HEK293 (cell line): ENCODE data around the gene USP5.

ENCODE experiments used
- CTCF ChIA-PET: fragments of 350-600 bp; formaldehyde crosslinking; extraction: SDS; loops from one replicate; lab custom pipeline; 2021; ENCODE audit warnings: antibody characterized with exemption; lab: Yijun Ruan, JAX
- POLR2A ChIA-PET: fragments of 300-600 bp; formaldehyde crosslinking; extraction: SDS; loops from one replicate; lab custom pipeline; 2020; ENCODE audit warnings: antibody characterized with exemption, inconsistent platforms; lab: Yijun Ruan, JAX
- H3K27ac ChIP-seq: fragments of 200-500 bp; sonication (Bioruptor generic); 2 replicates; pipeline ENCODE4 v1.5.1; 2014; ENCODE audit warnings: low read depth, low read length, control low read depth, inconsistent platforms; ENCODE audit errors: extremely low read depth
- H3K36me3 ChIP-seq, 2 experiments: fragments of 200-500 bp in 1 of 2; sonication (Bioruptor generic) in 1 of 2; 1 replicate in 1 of 2; 2 replicates in 1 of 2; pipeline ENCODE4 v1.5.1; 2014 to 2017; ENCODE audit warnings: inconsistent platforms in 2 of 2, low read length in 2 of 2; ENCODE audit not compliant: control insufficient read depth in 2 of 2, insufficient read depth in 1 of 2
- H3K4me1 ChIP-seq: fragments of 200-500 bp; sonication (Bioruptor generic); 2 replicates; pipeline ENCODE4 v1.5.1; 2014; ENCODE audit warnings: mild to moderate bottlenecking, low read length, inconsistent platforms; ENCODE audit not compliant: control insufficient read depth, insufficient read depth
- H3K4me3 ChIP-seq: 2 replicates; pipeline ENCODE4 v1.5.1; 2011; ENCODE audit warnings: low read depth, mild to moderate bottlenecking, control low read depth, low read length, moderate library complexity
- H3K9me3 ChIP-seq: fragments of 200-500 bp; sonication (Bioruptor generic); 2 replicates; pipeline ENCODE4 v1.5.1; 2014; ENCODE audit warnings: low read depth, low read length, inconsistent platforms; ENCODE audit not compliant: control insufficient read depth, insufficient read depth
- PRDM1 ChIP-seq: fragments of 450-650 bp; formaldehyde crosslinking; IDR thresholded peaks from 2 replicates; pipeline ENCODE4; 2016; ENCODE audit warnings: missing biosample characterization, missing genetic modification characterization
- SP2 ChIP-seq: fragments of 450-650 bp; formaldehyde crosslinking; IDR thresholded peaks from 2 replicates; pipeline ENCODE4 v1.5.1; 2016; ENCODE audit warnings: missing biosample characterization, missing genetic modification characterization
- SP7 ChIP-seq: fragments of 450-650 bp; formaldehyde crosslinking; IDR thresholded peaks from 2 replicates; pipeline ENCODE4 v1.5.1; 2016; ENCODE audit warnings: missing biosample characterization, missing genetic modification characterization
- ZEB2 ChIP-seq: fragments of 450-650 bp; formaldehyde crosslinking; IDR thresholded peaks from 2 replicates; pipeline ENCODE4 v1.5.1; 2016; ENCODE audit warnings: missing biosample characterization, missing genetic modification characterization
- ZFHX2 ChIP-seq: fragments of 450-650 bp; formaldehyde crosslinking; conservative IDR thresholded peaks from 2 replicates; pipeline ENCODE4 v1.5.1; 2016; ENCODE audit warnings: missing biosample characterization, missing genetic modification characterization
- ZNF112 ChIP-seq: fragments of 450-650 bp; formaldehyde crosslinking; IDR thresholded peaks from 2 replicates; pipeline ENCODE4 v1.5.0; 2017; ENCODE audit warnings: missing biosample characterization, missing genetic modification characterization
- ZNF114 ChIP-seq: fragments of 450-650 bp; formaldehyde crosslinking; IDR thresholded peaks from 2 replicates; pipeline ENCODE4 v1.5.0; 2017; ENCODE audit warnings: missing biosample characterization, missing genetic modification characterization
- ZNF184 ChIP-seq: fragments of 450-650 bp; IDR thresholded peaks from 2 replicates; pipeline ENCODE4 v1.5.1; 2018; ENCODE audit warnings: missing biosample characterization, mild to moderate bottlenecking, missing genetic modification characterization
- ZNF211 ChIP-seq: fragments of 450-650 bp; formaldehyde crosslinking; IDR thresholded peaks from 2 replicates; pipeline ENCODE4 v1.5.1; 2016; ENCODE audit warnings: low read depth, missing biosample characterization, missing genetic modification characterization
- ZNF335 ChIP-seq: fragments of 450-650 bp; formaldehyde crosslinking; conservative IDR thresholded peaks from 2 replicates; pipeline ENCODE4 v1.5.1; 2016; ENCODE audit warnings: missing biosample characterization, missing genetic modification characterization
- ZNF404 ChIP-seq: fragments of 450-650 bp; formaldehyde crosslinking; IDR thresholded peaks from 2 replicates; pipeline ENCODE4 v1.5.1; 2017; ENCODE audit warnings: missing biosample characterization, missing genetic modification characterization
- ZNF433 ChIP-seq: fragments of 450-650 bp; formaldehyde crosslinking; IDR thresholded peaks from 2 replicates; pipeline ENCODE4 v1.5.1; 2016; ENCODE audit warnings: missing biosample characterization, missing genetic modification characterization, low read depth
- ZNF544 ChIP-seq: fragments of 450-650 bp; formaldehyde crosslinking; IDR thresholded peaks from 2 replicates; pipeline ENCODE4 v1.5.0; 2017; ENCODE audit warnings: missing biosample characterization, missing genetic modification characterization
- ZNF629 ChIP-seq: fragments of 450-650 bp; formaldehyde crosslinking; IDR thresholded peaks from 2 replicates; pipeline ENCODE4 v1.5.1; 2017; ENCODE audit warnings: missing biosample characterization, missing genetic modification characterization
- ZNF654 ChIP-seq: fragments of 450-650 bp; formaldehyde crosslinking; IDR thresholded peaks from 2 replicates; pipeline ENCODE4 v1.5.1; 2016; ENCODE audit warnings: low read depth, missing biosample characterization, missing genetic modification characterization
- ZNF830 ChIP-seq: fragments of 450-650 bp; IDR thresholded peaks from 2 replicates; pipeline ENCODE4 v1.5.0; 2018; ENCODE audit warnings: missing biosample characterization, missing genetic modification characterization, low read depth, mild to moderate bottlenecking, moderate library complexity
- ZNF843 ChIP-seq: fragments of 450-650 bp; formaldehyde crosslinking; IDR thresholded peaks from 2 replicates; pipeline ENCODE4 v1.5.1; 2016; ENCODE audit warnings: missing biosample characterization, missing genetic modification characterization
- ZXDB ChIP-seq: fragments of 450-650 bp; formaldehyde crosslinking; IDR thresholded peaks from 2 replicates; pipeline ENCODE4 v1.5.1; 2016; ENCODE audit warnings: missing biosample characterization, missing genetic modification characterization
- TF ChIP-seq, protein P1 (sequence below): fragments of 450-650 bp; formaldehyde crosslinking; IDR thresholded peaks from 2 replicates; pipeline ENCODE4 v1.5.1; 2016; ENCODE audit warnings: missing biosample characterization, missing genetic modification characterization, borderline replicate concordance
- TF ChIP-seq, protein P2 (sequence below): fragments of 450-650 bp; formaldehyde crosslinking; IDR thresholded peaks from 2 replicates; pipeline ENCODE4 v1.5.1; 2016; ENCODE audit warnings: missing biosample characterization, missing genetic modification characterization
- TF ChIP-seq, protein P3 (sequence below): fragments of 450-650 bp; formaldehyde crosslinking; optimal IDR thresholded peaks from 2 replicates; pipeline ENCODE3; 2016; ENCODE audit warnings: missing biosample characterization, mild to moderate bottlenecking, missing genetic modification characterization
- TF ChIP-seq, protein P4 (sequence below): fragments of 450-650 bp; IDR thresholded peaks from 2 replicates; pipeline ENCODE4 v1.5.1; 2018; ENCODE audit warnings: missing biosample characterization, missing genetic modification characterization
- TF ChIP-seq, protein P5 (sequence below): fragments of 450-650 bp; formaldehyde crosslinking; IDR thresholded peaks from 2 replicates; pipeline ENCODE4 v1.5.1; 2016; ENCODE audit warnings: missing biosample characterization, missing genetic modification characterization

USP5 gene

DNA sequence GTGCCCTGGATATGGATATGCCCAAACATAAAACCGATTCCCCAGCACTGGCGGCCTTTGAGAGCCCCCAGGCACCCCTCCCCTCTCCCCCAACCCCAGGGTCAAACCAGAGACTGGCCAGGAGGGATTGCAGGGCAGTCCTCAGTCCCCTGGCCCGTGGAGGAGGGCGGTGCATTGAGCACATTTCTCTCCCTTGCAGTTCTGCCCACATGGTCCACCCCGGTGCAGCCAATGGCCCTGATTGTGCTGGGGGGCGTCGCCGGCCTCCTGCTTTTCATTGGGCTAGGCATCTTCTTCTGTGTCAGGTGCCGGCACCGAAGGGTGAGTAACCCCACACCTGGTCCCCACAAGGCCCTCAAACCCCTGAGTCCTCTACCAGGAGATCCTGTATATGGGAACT, 33.7 kb upstream of the USP5 start (continued):
- TF ChIP-seq SP2 (tag by site-specific recombination), result peak; percentile 13; the same call in 1 of the 2 replicates
- TF ChIP-seq ZNF335, result no peak
- TF ChIP-seq, protein P1, sequence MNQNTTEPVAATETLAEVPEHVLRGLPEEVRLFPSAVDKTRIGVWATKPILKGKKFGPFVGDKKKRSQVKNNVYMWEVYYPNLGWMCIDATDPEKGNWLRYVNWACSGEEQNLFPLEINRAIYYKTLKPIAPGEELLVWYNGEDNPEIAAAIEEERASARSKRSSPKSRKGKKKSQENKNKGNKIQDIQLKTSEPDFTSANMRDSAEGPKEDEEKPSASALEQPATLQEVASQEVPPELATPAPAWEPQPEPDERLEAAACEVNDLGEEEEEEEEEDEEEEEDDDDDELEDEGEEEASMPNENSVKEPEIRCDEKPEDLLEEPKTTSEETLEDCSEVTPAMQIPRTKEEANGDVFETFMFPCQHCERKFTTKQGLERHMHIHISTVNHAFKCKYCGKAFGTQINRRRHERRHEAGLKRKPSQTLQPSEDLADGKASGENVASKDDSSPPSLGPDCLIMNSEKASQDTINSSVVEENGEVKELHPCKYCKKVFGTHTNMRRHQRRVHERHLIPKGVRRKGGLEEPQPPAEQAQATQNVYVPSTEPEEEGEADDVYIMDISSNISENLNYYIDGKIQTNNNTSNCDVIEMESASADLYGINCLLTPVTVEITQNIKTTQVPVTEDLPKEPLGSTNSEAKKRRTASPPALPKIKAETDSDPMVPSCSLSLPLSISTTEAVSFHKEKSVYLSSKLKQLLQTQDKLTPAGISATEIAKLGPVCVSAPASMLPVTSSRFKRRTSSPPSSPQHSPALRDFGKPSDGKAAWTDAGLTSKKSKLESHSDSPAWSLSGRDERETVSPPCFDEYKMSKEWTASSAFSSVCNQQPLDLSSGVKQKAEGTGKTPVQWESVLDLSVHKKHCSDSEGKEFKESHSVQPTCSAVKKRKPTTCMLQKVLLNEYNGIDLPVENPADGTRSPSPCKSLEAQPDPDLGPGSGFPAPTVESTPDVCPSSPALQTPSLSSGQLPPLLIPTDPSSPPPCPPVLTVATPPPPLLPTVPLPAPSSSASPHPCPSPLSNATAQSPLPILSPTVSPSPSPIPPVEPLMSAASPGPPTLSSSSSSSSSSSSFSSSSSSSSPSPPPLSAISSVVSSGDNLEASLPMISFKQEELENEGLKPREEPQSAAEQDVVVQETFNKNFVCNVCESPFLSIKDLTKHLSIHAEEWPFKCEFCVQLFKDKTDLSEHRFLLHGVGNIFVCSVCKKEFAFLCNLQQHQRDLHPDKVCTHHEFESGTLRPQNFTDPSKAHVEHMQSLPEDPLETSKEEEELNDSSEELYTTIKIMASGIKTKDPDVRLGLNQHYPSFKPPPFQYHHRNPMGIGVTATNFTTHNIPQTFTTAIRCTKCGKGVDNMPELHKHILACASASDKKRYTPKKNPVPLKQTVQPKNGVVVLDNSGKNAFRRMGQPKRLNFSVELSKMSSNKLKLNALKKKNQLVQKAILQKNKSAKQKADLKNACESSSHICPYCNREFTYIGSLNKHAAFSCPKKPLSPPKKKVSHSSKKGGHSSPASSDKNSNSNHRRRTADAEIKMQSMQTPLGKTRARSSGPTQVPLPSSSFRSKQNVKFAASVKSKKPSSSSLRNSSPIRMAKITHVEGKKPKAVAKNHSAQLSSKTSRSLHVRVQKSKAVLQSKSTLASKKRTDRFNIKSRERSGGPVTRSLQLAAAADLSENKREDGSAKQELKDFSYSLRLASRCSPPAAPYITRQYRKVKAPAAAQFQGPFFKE, result no peak
- no peak for TF ChIP-seq ZNF544 (tag by site-specific recombination)
- no peak for TF ChIP-seq ZNF112 (tag by site-specific recombination)
- TF ChIP-seq, protein P2, sequence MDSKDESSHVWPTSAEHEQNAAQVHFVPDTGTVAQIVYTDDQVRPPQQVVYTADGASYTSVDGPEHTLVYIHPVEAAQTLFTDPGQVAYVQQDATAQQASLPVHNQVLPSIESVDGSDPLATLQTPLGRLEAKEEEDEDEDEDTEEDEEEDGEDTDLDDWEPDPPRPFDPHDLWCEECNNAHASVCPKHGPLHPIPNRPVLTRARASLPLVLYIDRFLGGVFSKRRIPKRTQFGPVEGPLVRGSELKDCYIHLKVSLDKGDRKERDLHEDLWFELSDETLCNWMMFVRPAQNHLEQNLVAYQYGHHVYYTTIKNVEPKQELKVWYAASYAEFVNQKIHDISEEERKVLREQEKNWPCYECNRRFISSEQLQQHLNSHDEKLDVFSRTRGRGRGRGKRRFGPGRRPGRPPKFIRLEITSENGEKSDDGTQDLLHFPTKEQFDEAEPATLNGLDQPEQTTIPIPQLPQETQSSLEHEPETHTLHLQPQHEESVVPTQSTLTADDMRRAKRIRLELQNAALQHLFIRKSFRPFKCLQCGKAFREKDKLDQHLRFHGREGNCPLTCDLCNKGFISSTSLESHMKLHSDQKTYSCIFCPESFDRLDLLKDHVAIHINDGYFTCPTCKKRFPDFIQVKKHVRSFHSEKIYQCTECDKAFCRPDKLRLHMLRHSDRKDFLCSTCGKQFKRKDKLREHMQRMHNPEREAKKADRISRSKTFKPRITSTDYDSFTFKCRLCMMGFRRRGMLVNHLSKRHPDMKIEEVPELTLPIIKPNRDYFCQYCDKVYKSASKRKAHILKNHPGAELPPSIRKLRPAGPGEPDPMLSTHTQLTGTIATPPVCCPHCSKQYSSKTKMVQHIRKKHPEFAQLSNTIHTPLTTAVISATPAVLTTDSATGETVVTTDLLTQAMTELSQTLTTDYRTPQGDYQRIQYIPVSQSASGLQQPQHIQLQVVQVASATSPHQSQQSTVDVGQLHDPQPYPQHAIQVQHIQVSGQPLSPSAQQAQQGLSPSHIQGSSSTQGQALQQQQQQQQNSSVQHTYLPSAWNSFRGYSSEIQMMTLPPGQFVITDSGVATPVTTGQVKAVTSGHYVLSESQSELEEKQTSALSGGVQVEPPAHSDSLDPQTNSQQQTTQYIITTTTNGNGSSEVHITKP, result peak; percentile 63
- TF ChIP-seq ZNF629 (tag by site-specific recombination), result no peak
- TF ChIP-seq ZNF211, result no peak
- no peak for TF ChIP-seq PRDM1 (tag by site-specific recombination)
- TF ChIP-seq, protein P3, sequence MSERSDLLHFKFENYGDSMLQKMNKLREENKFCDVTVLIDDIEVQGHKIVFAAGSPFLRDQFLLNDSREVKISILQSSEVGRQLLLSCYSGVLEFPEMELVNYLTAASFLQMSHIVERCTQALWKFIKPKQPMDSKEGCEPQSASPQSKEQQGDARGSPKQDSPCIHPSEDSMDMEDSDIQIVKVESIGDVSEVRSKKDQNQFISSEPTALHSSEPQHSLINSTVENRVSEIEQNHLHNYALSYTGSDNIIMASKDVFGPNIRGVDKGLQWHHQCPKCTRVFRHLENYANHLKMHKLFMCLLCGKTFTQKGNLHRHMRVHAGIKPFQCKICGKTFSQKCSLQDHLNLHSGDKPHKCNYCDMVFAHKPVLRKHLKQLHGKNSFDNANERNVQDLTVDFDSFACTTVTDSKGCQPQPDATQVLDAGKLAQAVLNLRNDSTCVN (tag by site-specific recombination), result no peak

DNA sequence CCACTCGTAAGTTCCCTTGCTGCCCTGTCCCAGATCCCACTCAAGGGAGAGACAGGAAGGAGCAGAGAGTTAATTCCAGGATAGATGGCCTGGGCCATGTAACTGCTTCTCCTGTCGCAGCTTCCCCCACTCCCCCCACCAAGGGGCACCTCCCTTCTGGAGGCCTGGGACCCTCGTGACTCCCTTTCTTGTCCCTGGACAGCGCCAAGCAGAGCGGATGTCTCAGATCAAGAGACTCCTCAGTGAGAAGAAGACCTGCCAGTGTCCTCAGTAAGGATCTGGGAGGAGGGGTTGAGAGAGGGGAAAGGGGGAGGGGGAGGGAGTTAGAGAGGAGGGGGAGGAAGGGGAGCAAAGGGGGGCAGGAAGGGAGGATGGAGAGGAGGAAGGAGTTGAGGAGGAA, 33.3 kb upstream of the USP5 start:
- POLR2A ChIA-PET, result no interaction called here
- TF ChIP-seq, protein P4, sequence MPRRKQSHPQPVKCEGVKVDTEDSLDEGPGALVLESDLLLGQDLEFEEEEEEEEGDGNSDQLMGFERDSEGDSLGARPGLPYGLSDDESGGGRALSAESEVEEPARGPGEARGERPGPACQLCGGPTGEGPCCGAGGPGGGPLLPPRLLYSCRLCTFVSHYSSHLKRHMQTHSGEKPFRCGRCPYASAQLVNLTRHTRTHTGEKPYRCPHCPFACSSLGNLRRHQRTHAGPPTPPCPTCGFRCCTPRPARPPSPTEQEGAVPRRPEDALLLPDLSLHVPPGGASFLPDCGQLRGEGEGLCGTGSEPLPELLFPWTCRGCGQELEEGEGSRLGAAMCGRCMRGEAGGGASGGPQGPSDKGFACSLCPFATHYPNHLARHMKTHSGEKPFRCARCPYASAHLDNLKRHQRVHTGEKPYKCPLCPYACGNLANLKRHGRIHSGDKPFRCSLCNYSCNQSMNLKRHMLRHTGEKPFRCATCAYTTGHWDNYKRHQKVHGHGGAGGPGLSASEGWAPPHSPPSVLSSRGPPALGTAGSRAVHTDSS (tag by site-specific recombination), result no peak
- TF ChIP-seq ZXDB (tag by site-specific recombination) (no peak), ZFHX2 (tag by site-specific recombination) (no peak), ZNF654 (no peak), ZNF114 (no peak), ZNF843 (tag by site-specific recombination) (no peak), SP7 (no peak), ZNF830 (tag by site-specific recombination) (no peak), ZNF404 (no peak), ZNF433 (no peak), ZEB2 (tag by site-specific recombination) (no peak), ZNF184 (tag by site-specific recombination) (no peak)
- TF ChIP-seq, protein P5, sequence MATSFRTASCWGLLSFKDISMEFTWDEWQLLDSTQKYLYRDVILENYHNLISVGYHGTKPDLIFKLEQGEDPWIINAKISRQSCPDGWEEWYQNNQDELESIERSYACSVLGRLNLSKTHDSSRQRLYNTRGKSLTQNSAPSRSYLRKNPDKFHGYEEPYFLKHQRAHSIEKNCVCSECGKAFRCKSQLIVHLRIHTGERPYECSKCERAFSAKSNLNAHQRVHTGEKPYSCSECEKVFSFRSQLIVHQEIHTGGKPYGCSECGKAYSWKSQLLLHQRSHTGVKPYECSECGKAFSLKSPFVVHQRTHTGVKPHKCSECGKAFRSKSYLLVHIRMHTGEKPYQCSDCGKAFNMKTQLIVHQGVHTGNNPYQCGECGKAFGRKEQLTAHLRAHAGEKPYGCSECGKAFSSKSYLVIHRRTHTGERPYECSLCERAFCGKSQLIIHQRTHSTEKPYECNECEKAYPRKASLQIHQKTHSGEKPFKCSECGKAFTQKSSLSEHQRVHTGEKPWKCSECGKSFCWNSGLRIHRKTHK (tag by site-specific recombination), result no peak

More for the DNA sequence above, 33.3 kb upstream of the USP5 start:
- H3K4me1 ChIP-seq, result peaks cover 6% of the 10 kb centered on the region; the same call in 1 of the 2 replicates
- no peaks in the 10 kb centered on the region for H3K9me3 ChIP-seq
- no peaks in the 10 kb centered on the region for H3K36me3 ChIP-seq
- no peak overlapping the region for H3K4me3 ChIP-seq
- CTCF ChIA-PET, result interaction anchor here (2.0 kb wide), 1 partner anchor 66 kb away, joined by 9 read pairs; the partner anchor contains the start of gene MLF2
- no peak overlapping the region for H3K27ac ChIP-seq
